Stimulated activated CD4-positive, alpha-beta T cell treated with anti-CD3 and anti-CD28 coated beads, Interleukin-2, amount 100 ng/mL, for 24 hours (primary cell): ENCODE results near the gene PARD3.
"Not testable (repeated sequence)": the region's sequence is repeated elsewhere in the genome, so short reads cannot be mapped to it uniquely, and the experiment has no call there.

Experiments used
- DNase-seq, 2 donors: peaks; one replicate each; pipeline ENCODE4 v3.0.0-alpha.2; 2020

PARD3 gene

GRCh38 chr10:34707656-34708055 lies 107.4 kb downstream of the PARD3 start:
- DNase-seq = no peak

GRCh38 chr10:34706992-34707391 lies 108.1 kb downstream of the PARD3 start:
- not testable (repeated sequence) for DNase-seq

- DNase-seq = no peak
These were observed 108.9 kb downstream of the PARD3 start for GRCh38 chr10:34706147-34706546.

GRCh38 chr10:34705563-34705962 lies 109.5 kb downstream of the PARD3 start:
- no peak for DNase-seq

- DNase-seq = no peak
These were observed 110.4 kb downstream of the PARD3 start for GRCh38 chr10:34704526-34705184.

- no peak for DNase-seq
These were observed 112.1 kb downstream of the PARD3 start for GRCh38 chr10:34702982-34703381.

- no peak for DNase-seq
These were observed 112.8 kb downstream of the PARD3 start for GRCh38 chr10:34702093-34702937.

GRCh38 chr10:34701194-34701593 lies 113.9 kb downstream of the PARD3 start:
- DNase-seq = no peak

GRCh38 chr10:34700752-34701151 lies 114.3 kb downstream of the PARD3 start:
- not testable (repeated sequence) for DNase-seq

GRCh38 chr10:34699904-34700517 lies 115.1 kb downstream of the PARD3 start:
- DNase-seq = no peak

- no peak for DNase-seq
These were observed 116.1 kb downstream of the PARD3 start for GRCh38 chr10:34698979-34699378.

- DNase-seq = no peak
These were observed 116.8 kb downstream of the PARD3 start for GRCh38 chr10:34698248-34698831.

GRCh38 chr10:34697351-34698247 lies 117.5 kb downstream of the PARD3 start:
- no peak for DNase-seq

GRCh38 chr10:34696423-34696822 lies 118.7 kb downstream of the PARD3 start:
- DNase-seq = no peak

GRCh38 chr10:34690383-34691049 lies 124.6 kb downstream of the PARD3 start:
- no peak for DNase-seq

GRCh38 chr10:34689053-34689452 lies 126.0 kb downstream of the PARD3 start:
- DNase-seq = no peak

- no peak for DNase-seq
These were observed 127.5 kb downstream of the PARD3 start for GRCh38 chr10:34687434-34688210.

- DNase-seq = no peak
These were observed 132.5 kb downstream of the PARD3 start for GRCh38 chr10:34682580-34682979.

- DNase-seq = no peak
These were observed 133.2 kb downstream of the PARD3 start for GRCh38 chr10:34681933-34682332.

GRCh38 chr10:34679177-34679576 lies 135.9 kb downstream of the PARD3 start:
- no peak for DNase-seq

- no peak for DNase-seq
These were observed 137.5 kb downstream of the PARD3 start for GRCh38 chr10:34677591-34677990.
